HUES64 (cell line): ENCODE data around the gene WDR33.
"Not testable (repeated sequence)": the region's sequence is repeated elsewhere in the genome, so short reads cannot be mapped to it uniquely, and the experiment has no call there.

ENCODE experiments used
- H3K27ac ChIP-seq: 2 replicates; pipeline ENCODE4 v1.7.0; 2013; ENCODE audit warnings: low read depth, low read length, inconsistent platforms
- H3K27me3 ChIP-seq: 2 replicates; pipeline ENCODE4 v1.6.1; 2013; ENCODE audit warnings: mild to moderate bottlenecking, low read length; ENCODE audit not compliant: insufficient read depth
- H3K36me3 ChIP-seq: 2 replicates; pipeline ENCODE4 v1.6.1; 2013; ENCODE audit warnings: mild to moderate bottlenecking, low read length; ENCODE audit not compliant: insufficient read depth
- H3K4me1 ChIP-seq: 2 replicates; pipeline ENCODE4 v1.6.1; 2013; ENCODE audit warnings: mild to moderate bottlenecking, low read length, moderate library complexity; ENCODE audit not compliant: insufficient read depth
- H3K4me3 ChIP-seq: 2 replicates; pipeline ENCODE4 v1.5.1; 2013; ENCODE audit warnings: mild to moderate bottlenecking, low read length, moderate library complexity
- H3K9ac ChIP-seq: 2 replicates; pipeline ENCODE4 v1.6.1; 2013; ENCODE audit warnings: mild to moderate bottlenecking, low read depth, low read length
- H3K9me3 ChIP-seq: 2 replicates; pipeline ENCODE4 v1.6.1; 2013; ENCODE audit warnings: low read depth, low read length; ENCODE audit not compliant: insufficient read depth
- WGBS: fragments of 150-250, 120-280 bp; methylation state at CpG from one replicate; pipeline ENCODE4 v1.1.7; 2013; ENCODE audit warnings: missing lambda C conversion rate; 5-methylcytosine and 5-hydroxymethylcytosine counted together

Gene WDR33

DNA sequence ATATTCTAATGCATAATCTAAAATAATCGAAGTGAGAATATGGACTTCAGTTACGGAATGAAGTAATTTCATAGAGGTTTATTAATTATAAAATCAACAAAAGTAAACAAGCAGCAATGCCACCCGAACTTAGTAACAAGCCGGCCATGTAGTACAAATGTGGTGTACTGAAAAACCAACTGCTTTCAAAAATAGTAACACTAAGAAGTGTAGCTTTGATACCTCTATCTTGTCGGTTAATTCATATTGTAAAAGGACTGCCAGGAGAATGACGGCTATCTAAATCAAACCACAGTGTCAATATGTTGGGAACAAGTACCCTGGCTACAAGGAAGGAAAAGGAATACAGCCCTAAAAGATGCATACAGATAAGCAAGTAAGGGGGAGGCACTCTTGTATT is 48.5 kb downstream of the WDR33 start:
- WGBS = 100% methylated on average over 4 of the region's 6 CpGs
- Histone ChIP-seq H3K4me1 (no peaks in the 10 kb centered on the region), H3K27me3 (no peaks in the 10 kb centered on the region), H3K9ac (no peak overlapping the region), H3K9me3 (no peaks in the 10 kb centered on the region), H3K36me3 (peaks cover 92% of the 10 kb centered on the region), H3K4me3 (no peak overlapping the region), H3K27ac (no peak overlapping the region)

DNA sequence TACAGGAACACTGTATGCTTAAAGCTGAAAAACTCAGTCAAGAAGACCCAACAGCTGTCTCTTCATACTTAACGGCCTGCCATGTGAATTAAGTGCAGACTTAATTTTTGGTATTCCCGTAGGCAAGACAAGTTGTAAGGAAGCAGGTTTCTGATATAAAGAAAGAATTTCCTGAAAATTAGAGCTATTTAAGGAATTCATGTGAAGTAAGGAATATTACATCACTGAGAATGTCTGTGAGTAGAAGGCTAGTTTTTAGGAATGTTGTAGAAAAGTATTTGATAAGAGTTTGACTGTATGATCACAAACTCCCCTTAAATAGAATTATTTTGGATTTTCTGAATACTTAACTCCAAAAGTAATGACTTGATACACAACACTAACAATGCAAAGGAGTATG is 51.0 kb downstream of the WDR33 start:
- H3K27ac ChIP-seq = no peak overlapping the region
- no peaks in the 10 kb centered on the region for H3K27me3 ChIP-seq
- no peaks in the 10 kb centered on the region for H3K9me3 ChIP-seq
- 97% methylated on average over 2 of the region's 2 CpGs for WGBS
- H3K9ac ChIP-seq = no peak overlapping the region
- H3K4me1 ChIP-seq = no peaks in the 10 kb centered on the region
- H3K4me3 ChIP-seq = no peak overlapping the region
- peaks cover 91% of the 10 kb centered on the region for H3K36me3 ChIP-seq

DNA sequence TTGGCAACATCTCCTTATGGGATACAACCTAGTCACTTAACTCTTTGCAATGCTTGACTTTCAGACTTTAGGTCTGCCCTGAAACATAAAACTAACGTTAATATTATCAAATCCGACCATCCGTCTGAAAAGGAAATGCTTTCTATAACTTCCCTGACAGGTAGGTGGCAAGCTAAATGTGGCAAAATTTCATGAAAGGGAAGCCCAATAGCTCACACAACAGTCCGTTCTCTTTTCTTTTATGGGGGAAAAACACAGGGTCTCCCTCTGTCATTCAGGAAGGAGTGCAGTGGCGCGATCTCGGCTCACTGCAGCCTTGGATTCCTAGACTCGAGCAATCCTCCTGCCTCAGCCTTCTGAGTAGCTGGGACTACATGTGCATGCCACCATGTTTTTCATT is 56.8 kb downstream of the WDR33 start:
- 96% methylated on average over 8 of the region's 8 CpGs for WGBS
- peaks cover 70% of the 10 kb centered on the region for H3K36me3 ChIP-seq
- H3K4me1 ChIP-seq = no peaks in the 10 kb centered on the region

DNA sequence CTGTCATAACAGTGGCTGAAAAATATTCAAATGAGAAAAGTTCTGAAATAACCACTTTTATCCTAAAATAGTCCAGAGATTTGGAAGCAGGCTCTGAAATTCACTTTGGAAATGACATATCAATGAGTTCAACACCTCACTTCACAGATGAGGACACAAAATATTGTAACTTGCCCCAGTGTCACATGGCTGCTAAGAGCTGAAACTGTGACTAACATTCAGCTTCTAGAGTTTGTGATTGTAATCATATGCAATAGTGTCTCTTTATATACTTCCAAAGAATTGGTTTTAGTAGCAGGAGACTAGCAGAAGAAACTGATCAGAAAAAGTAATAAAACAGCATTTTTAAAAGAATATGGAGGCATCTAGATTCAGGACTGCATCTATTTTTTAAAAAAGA is 57.6 kb downstream of the WDR33 start:
- Histone ChIP-seq H3K27ac (no peak overlapping the region), H3K27me3 (no peaks in the 10 kb centered on the region), H3K36me3 (peaks cover 69% of the 10 kb centered on the region), H3K9ac (no peak overlapping the region), H3K4me3 (no peak overlapping the region), H3K9me3 (no peaks in the 10 kb centered on the region), H3K4me1 (no peaks in the 10 kb centered on the region)

More for the DNA sequence above, 56.8 kb downstream of the WDR33 start:
- no peak overlapping the region for H3K4me3 ChIP-seq
- no peak overlapping the region for H3K27ac ChIP-seq
- no peaks in the 10 kb centered on the region for H3K9me3 ChIP-seq
- H3K27me3 ChIP-seq = no peaks in the 10 kb centered on the region
- no peak overlapping the region for H3K9ac ChIP-seq

DNA sequence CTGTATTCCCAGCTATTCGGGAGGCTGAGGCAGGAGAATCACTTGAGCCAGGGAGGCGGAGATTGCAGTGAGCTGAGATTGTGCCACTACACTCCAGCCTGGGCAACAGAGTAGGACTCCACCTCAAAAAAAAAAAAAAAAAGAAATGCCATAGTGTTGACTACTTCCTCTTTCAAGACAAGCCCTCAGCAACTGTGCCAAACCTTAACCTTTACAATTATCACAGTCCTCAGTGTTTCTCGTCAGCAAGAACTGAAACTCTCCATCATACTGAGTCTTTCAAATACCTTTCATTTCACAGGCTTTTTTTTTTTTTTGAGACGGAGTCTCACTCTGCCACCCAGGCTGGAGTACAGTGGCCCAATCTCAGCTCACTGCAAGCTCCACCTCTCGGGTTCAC is 61.4 kb downstream of the WDR33 start:
- not testable (repeated sequence) for H3K4me1 ChIP-seq, H3K9me3 ChIP-seq, H3K9ac ChIP-seq, H3K4me3 ChIP-seq, H3K27me3 ChIP-seq, H3K27ac ChIP-seq
- 92% methylated on average over 5 of the region's 5 CpGs for WGBS
- H3K36me3 ChIP-seq = peaks cover 72% of the 10 kb centered on the region

DNA sequence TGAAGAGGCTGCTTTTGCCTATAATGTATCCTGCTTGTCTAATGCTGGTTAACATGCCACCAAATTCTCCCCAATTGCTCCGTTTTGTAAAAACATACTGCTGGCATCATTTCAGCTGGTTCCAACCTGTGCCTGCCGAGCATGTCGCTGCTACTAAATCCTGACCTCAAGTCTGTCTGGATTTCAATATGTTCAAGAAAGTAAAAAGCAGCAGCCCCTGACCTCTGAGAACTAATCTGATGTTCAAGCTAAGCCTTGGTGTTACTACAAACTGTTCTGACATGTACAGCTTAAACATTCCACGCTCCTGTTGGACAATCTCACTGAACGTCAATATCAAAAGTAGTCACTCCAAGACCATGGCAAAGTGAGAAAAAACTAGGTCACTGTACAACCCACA is 63.4 kb downstream of the WDR33 start:
- Histone ChIP-seq H3K36me3 (peaks cover 69% of the 10 kb centered on the region), H3K4me1 (no peaks in the 10 kb centered on the region), H3K4me3 (no peak overlapping the region), H3K27ac (no peak overlapping the region), H3K27me3 (no peaks in the 10 kb centered on the region), H3K9ac (no peak overlapping the region), H3K9me3 (no peaks in the 10 kb centered on the region)
- 95% methylated on average over 5 of the region's 5 CpGs for WGBS

DNA sequence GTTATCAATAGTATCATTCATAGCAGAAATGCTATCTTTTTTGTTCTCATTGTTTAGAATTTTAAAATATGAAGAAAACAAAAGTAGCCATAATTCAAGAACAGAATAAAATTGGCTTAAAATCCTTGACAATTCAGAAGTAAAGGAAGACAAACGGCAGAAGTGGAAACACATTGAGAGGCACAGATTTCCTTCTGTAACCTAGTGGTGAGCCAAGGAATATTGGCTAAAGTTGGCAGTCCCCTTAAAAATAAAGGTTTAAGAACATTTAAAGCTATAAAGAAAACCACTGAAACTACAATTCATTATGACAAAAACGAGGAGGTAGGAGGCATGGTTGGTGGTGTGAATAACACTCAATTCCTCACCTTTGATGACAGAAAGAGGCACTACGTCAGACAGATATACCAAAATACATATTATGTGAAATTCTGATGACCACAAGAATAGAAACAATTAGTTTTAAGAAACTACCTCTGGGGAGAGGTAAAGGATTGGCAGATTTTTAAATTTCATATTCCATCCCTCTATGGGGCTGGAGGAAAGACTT is 67.4 kb downstream of the WDR33 start:
- WGBS = 85% methylated on average over 1 of the region's 3 CpGs
- no peak overlapping the region for H3K9ac ChIP-seq
- H3K4me3 ChIP-seq = no peak overlapping the region
- H3K27ac ChIP-seq = no peak overlapping the region
- H3K27me3 ChIP-seq = no peaks in the 10 kb centered on the region
- H3K36me3 ChIP-seq = peaks cover 73% of the 10 kb centered on the region
- H3K4me1 ChIP-seq = no peaks in the 10 kb centered on the region
- H3K9me3 ChIP-seq = no peaks in the 10 kb centered on the region

DNA sequence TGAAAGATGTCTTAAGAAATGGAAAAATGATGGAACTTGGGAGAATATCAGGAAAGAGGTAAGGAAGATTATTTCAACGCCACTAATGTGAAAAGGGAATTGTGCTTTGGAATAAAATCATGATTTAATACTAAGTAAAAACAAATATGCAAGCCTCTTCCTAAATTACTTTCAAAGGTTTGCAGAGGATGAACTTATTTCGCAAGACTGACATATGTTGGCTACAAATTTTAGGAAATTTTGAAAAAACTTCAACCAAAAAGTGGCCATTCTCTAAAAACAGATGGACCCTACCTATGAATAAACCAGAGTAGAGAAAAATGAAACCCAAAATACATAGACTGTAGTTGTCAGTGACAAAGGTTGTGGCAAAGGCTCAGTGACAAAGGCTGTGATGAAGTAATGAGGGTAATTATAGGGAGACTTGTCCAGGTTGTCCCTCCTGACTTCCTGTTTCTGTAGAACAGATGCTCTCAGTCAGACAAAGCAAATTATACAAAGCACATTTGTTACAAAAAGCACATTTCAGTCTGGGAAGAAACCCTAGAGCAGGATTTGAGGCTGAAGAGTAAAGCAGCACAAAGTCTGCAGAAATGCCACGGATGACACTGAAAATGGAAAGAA is 70.2 kb downstream of the WDR33 start:
- peaks cover 61% of the 10 kb centered on the region for H3K36me3 ChIP-seq
- WGBS = 97% methylated on average over 3 of the region's 3 CpGs

DNA sequence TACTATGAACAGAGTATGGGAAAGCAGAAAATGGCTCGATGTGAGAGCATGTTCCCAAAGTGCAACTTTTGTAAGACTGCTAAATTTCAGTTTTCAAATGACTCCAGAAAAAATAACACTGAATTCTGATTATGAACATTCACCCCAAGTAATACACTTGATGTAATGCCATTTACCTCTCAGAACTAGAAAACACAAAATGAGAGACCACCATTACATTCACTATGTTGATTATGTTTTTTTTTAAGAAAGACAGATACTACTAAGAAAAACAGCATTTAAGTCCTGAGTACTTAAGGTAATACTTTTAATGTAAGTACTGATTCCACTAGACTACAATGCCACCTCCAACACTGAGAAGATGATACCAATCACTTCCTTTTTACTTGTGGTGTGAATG is 71.2 kb downstream of the WDR33 start:
- no peaks in the 10 kb centered on the region for H3K9me3 ChIP-seq
- H3K4me3 ChIP-seq = no peak overlapping the region
- no peak overlapping the region for H3K9ac ChIP-seq
- H3K27ac ChIP-seq = no peak overlapping the region
- H3K27me3 ChIP-seq = no peaks in the 10 kb centered on the region
- H3K4me1 ChIP-seq = no peaks in the 10 kb centered on the region
- H3K36me3 ChIP-seq = peaks cover 56% of the 10 kb centered on the region
- WGBS = 100% methylated on average over 1 of the region's 1 CpG

More for the DNA sequence above, 70.2 kb downstream of the WDR33 start:
- Histone ChIP-seq H3K27ac (no peak overlapping the region), H3K27me3 (no peaks in the 10 kb centered on the region), H3K4me1 (no peaks in the 10 kb centered on the region), H3K9ac (no peak overlapping the region), H3K9me3 (no peaks in the 10 kb centered on the region), H3K4me3 (no peak overlapping the region)

DNA sequence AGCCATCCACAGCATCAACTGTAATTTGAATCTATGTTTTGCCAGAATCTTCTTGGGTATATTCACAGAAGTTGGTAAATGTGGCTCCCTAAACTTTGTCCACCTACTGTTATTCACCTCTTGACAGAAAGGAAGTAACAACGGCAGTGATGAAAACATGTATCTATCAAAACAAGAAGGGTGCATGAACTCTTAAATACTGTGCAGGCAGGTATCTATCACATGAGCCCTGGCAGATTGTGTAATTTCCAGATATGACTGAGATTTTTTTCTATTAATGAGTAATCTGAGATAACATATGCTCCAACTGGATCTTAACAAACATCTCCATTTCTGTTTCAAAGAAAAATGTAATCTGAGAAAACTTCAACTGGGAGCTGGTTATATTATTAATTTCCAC is 73.1 kb downstream of the WDR33 start:
- no peak overlapping the region for H3K27ac ChIP-seq
- no peaks in the 10 kb centered on the region for H3K4me1 ChIP-seq
- no peaks in the 10 kb centered on the region for H3K27me3 ChIP-seq
- peaks cover 44% of the 10 kb centered on the region for H3K36me3 ChIP-seq
- no peak overlapping the region for H3K9ac ChIP-seq
- H3K9me3 ChIP-seq = no peaks in the 10 kb centered on the region
- H3K4me3 ChIP-seq = no peak overlapping the region
- WGBS = 91% methylated on average over 1 of the region's 1 CpG

DNA sequence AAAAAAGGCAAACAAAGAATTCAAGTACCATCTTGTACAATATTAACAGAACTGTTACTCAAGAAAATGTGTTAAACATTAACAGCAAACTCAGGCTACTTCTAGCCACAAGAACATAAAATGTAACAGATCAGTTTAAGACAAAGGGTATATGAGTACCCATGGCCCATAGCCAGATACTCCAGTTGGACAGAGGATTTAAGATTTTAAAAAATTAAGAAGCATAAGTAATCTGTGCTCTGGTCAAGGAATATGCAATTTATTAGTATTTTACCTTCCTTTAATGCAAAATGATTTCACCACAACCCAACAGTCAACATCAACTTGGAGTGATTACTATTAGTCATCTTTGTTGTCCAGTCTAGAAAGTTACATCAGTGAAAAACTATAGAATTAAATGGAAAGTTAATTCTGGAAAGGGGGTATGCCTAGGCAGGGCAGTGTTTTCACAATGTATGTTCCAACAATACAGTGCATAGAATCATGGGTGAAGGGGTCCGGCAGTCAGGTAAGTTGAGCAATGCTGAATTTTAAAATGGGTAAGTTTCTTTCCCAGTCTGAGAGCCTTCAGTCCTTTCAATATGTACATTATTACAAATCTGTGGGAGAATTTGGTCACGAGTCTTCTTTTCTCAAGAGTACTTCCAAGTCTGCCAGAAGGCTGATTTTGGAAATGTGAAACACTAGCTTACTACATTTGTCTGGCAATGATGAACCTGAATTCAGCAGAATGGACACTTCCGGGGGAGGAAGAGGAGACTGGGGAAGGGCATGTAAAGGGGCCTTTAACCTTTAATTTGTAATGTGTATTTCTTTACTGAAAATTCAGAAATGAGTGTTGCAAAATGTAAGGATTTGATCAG is 75.2 kb downstream of the WDR33 start:
- H3K27ac ChIP-seq = no peak overlapping the region
- H3K4me3 ChIP-seq = no peak overlapping the region
- H3K9me3 ChIP-seq = no peaks in the 10 kb centered on the region
- no peak overlapping the region for H3K9ac ChIP-seq
- H3K4me1 ChIP-seq = no peaks in the 10 kb centered on the region
- H3K27me3 ChIP-seq = no peaks in the 10 kb centered on the region
- 95% methylated on average over 3 of the region's 3 CpGs for WGBS
- peaks cover 51% of the 10 kb centered on the region for H3K36me3 ChIP-seq
